Measurements from ENCODE around the gene AGAP9. TPM values are rescaled to one million over a fixed set of nuclear protein-coding genes. Genes with fewer than 3 reads are reported as not detected.
"Not testable (repeated sequence)": the region's sequence is repeated elsewhere in the genome, so short reads cannot be mapped to it uniquely, and the experiment has no call there.

The AGAP9 gene
- total and polyA plus RNA-seq, 7 donors = 0.82 to 2.7 (median 1.7) TPM

GRCh38 chr10:47485943-47486342 lies 37.5 kb downstream of the AGAP9 start:
- H3K27me3 ChIP-seq (ENCODE audit: insufficient read depth in 3 of 3, low read length in 2 of 3); ATAC-seq; H3K4me3 ChIP-seq; H3K9me3 ChIP-seq; H3K4me1 ChIP-seq; H3K36me3 ChIP-seq (ENCODE audit: insufficient read depth in 1 of 2, low read depth in 1 of 2); H3K27ac ChIP-seq; intact Hi-C loops (cut with DNase I); DNase-seq: not testable (repeated sequence)
- 56 to 82% (median 69%) methylated on average over 1 to 3 of the region's 4 CpGs for WGBS, 3 donors

- H3K27me3 ChIP-seq (ENCODE audit: insufficient read depth in 3 of 3, low read length in 2 of 3); H3K9me3 ChIP-seq; intact Hi-C loops (cut with DNase I); H3K4me3 ChIP-seq; H3K36me3 ChIP-seq (ENCODE audit: insufficient read depth in 1 of 2, low read depth in 1 of 2); H3K27ac ChIP-seq; H3K4me1 ChIP-seq; DNase-seq; ATAC-seq: not testable (repeated sequence)
- 79 to 84% (median 80%) methylated on average over 10 to 11 of the region's 11 CpGs for WGBS, 3 donors
These were observed 38.7 kb downstream of the AGAP9 start for GRCh38 chr10:47484786-47485185.

GRCh38 chr10:47483923-47484322 lies 39.5 kb downstream of the AGAP9 start, which contains the start of gene ANXA8:
Gene ANXA8, minus strand, starts transcription at chr10:47484115. Its CDS starts 182 bp downstream, at chr10:47483933.
- H3K27me3 ChIP-seq (ENCODE audit: insufficient read depth in 3 of 3, low read length in 2 of 3); DNase-seq; H3K36me3 ChIP-seq (ENCODE audit: insufficient read depth in 1 of 2, low read depth in 1 of 2); H3K4me1 ChIP-seq; intact Hi-C loops (cut with DNase I); H3K27ac ChIP-seq; H3K9me3 ChIP-seq; H3K4me3 ChIP-seq; ATAC-seq: not testable (repeated sequence)
- 88 to 90% (median 89%) methylated on average over 8 of the region's 11 CpGs for WGBS, 3 donors

- intact Hi-C loops (cut with DNase I); H3K27me3 ChIP-seq (ENCODE audit: insufficient read depth in 3 of 3, low read length in 2 of 3); H3K27ac ChIP-seq; H3K4me3 ChIP-seq; H3K9me3 ChIP-seq; H3K4me1 ChIP-seq; H3K36me3 ChIP-seq (ENCODE audit: insufficient read depth in 1 of 2, low read depth in 1 of 2); ATAC-seq; DNase-seq: not testable (repeated sequence)
- WGBS, 3 donors = no CpG with 5 or more reads among the region's 1 CpG
These were observed 41.1 kb downstream of the AGAP9 start for GRCh38 chr10:47482367-47482766.

GRCh38 chr10:47481768-47482181 lies 41.7 kb downstream of the AGAP9 start:
- H3K27ac ChIP-seq; DNase-seq; intact Hi-C loops (cut with DNase I); H3K36me3 ChIP-seq (ENCODE audit: insufficient read depth in 1 of 2, low read depth in 1 of 2); H3K27me3 ChIP-seq (ENCODE audit: insufficient read depth in 3 of 3, low read length in 2 of 3); H3K4me1 ChIP-seq; H3K9me3 ChIP-seq; H3K4me3 ChIP-seq; ATAC-seq: not testable (repeated sequence)
- 79 to 89% (median 83%) methylated on average over 5 of the region's 6 CpGs for WGBS, 3 donors

GRCh38 chr10:47481182-47481766 lies 42.2 kb downstream of the AGAP9 start:
- H3K36me3 ChIP-seq (ENCODE audit: insufficient read depth in 1 of 2, low read depth in 1 of 2); DNase-seq; H3K9me3 ChIP-seq; intact Hi-C loops (cut with DNase I); ATAC-seq; H3K4me1 ChIP-seq; H3K27me3 ChIP-seq (ENCODE audit: insufficient read depth in 3 of 3, low read length in 2 of 3); H3K27ac ChIP-seq; H3K4me3 ChIP-seq: not testable (repeated sequence)
- WGBS, 3 donors = 63 to 65% (median 64%) methylated on average over 4 to 7 of the region's 10 CpGs

- WGBS, 3 donors = no CpG with 5 or more reads among the region's 3 CpGs
- intact Hi-C loops (cut with DNase I); DNase-seq: not testable (repeated sequence)
These were observed 43.3 kb downstream of the AGAP9 start for GRCh38 chr10:47480133-47480532.

GRCh38 chr10:47478114-47478513 lies 45.3 kb downstream of the AGAP9 start:
- H3K27me3 ChIP-seq (ENCODE audit: insufficient read depth in 3 of 3, low read length in 2 of 3); H3K4me1 ChIP-seq; H3K27ac ChIP-seq; H3K4me3 ChIP-seq; H3K36me3 ChIP-seq (ENCODE audit: insufficient read depth in 1 of 2, low read depth in 1 of 2); DNase-seq; H3K9me3 ChIP-seq; ATAC-seq; intact Hi-C loops (cut with DNase I): not testable (repeated sequence)
- 68 to 81% (median 74%) methylated on average over 3 to 4 of the region's 5 CpGs for WGBS, 3 donors

More at GRCh38 chr10:47480133-47480532, 43.3 kb downstream of the AGAP9 start:
- not testable (repeated sequence) for H3K9me3 ChIP-seq; H3K4me1 ChIP-seq; H3K27ac ChIP-seq; H3K27me3 ChIP-seq (ENCODE audit: insufficient read depth in 3 of 3, low read length in 2 of 3); ATAC-seq; H3K4me3 ChIP-seq; H3K36me3 ChIP-seq (ENCODE audit: insufficient read depth in 1 of 2, low read depth in 1 of 2)

- H3K27me3 ChIP-seq (ENCODE audit: insufficient read depth in 3 of 3, low read length in 2 of 3); H3K9me3 ChIP-seq; H3K4me3 ChIP-seq; H3K4me1 ChIP-seq; intact Hi-C loops (cut with DNase I); DNase-seq; ATAC-seq; H3K27ac ChIP-seq; H3K36me3 ChIP-seq (ENCODE audit: insufficient read depth in 1 of 2, low read depth in 1 of 2): not testable (repeated sequence)
- 85 to 96% (median 92%) methylated on average over 7 to 9 of the region's 11 CpGs for WGBS, 3 donors
These were observed 46.4 kb downstream of the AGAP9 start for GRCh38 chr10:47477078-47477477.

- H3K36me3 ChIP-seq (ENCODE audit: insufficient read depth in 1 of 2, low read depth in 1 of 2); H3K4me3 ChIP-seq; DNase-seq; H3K27ac ChIP-seq; H3K9me3 ChIP-seq; H3K27me3 ChIP-seq (ENCODE audit: insufficient read depth in 3 of 3, low read length in 2 of 3); H3K4me1 ChIP-seq; intact Hi-C loops (cut with DNase I); ATAC-seq: not testable (repeated sequence)
- 81 to 96% (median 87%) methylated on average over 4 to 5 of the region's 5 CpGs for WGBS, 3 donors
These were observed 48.3 kb downstream of the AGAP9 start for GRCh38 chr10:47475101-47475500.

- WGBS, 3 donors = no CpG with 5 or more reads among the region's 7 CpGs
- H3K27ac ChIP-seq; H3K27me3 ChIP-seq (ENCODE audit: insufficient read depth in 3 of 3, low read length in 2 of 3); H3K9me3 ChIP-seq; ATAC-seq; H3K4me3 ChIP-seq; DNase-seq; H3K36me3 ChIP-seq (ENCODE audit: insufficient read depth in 1 of 2, low read depth in 1 of 2); intact Hi-C loops (cut with DNase I); H3K4me1 ChIP-seq: not testable (repeated sequence)
These were observed 49.9 kb downstream of the AGAP9 start for GRCh38 chr10:47473516-47473915.

GRCh38 chr10:47472647-47473046 lies 50.8 kb downstream of the AGAP9 start:
- ATAC-seq; H3K9me3 ChIP-seq; H3K36me3 ChIP-seq (ENCODE audit: insufficient read depth in 1 of 2, low read depth in 1 of 2); H3K27me3 ChIP-seq (ENCODE audit: insufficient read depth in 3 of 3, low read length in 2 of 3); H3K4me3 ChIP-seq; H3K4me1 ChIP-seq; DNase-seq; intact Hi-C loops (cut with DNase I); H3K27ac ChIP-seq: not testable (repeated sequence)
- 60 to 100% methylated on average over 1 of the region's 3 CpGs; no CpG with 5 or more reads in 1 of the 3 donors for WGBS, 3 donors

Data from psoas muscle (tissue), 8 donors.